ACHN (cell line): ENCODE results near the gene MVB12B.

ENCODE experiments used
- DNase-seq: peaks from one replicate; pipeline ENCODE4 v3.0.0-alpha.2; 2015
- in situ Hi-C: cut with HindIII; loops from 2 replicates; pipeline ENCODE4 v1.10.0; 2017; ENCODE audit warnings: low sequenced_read_pairs, low pct_ligation_motif_present, low pct_unique_long_range_greater_than_20kb

MVB12B gene

DNA sequence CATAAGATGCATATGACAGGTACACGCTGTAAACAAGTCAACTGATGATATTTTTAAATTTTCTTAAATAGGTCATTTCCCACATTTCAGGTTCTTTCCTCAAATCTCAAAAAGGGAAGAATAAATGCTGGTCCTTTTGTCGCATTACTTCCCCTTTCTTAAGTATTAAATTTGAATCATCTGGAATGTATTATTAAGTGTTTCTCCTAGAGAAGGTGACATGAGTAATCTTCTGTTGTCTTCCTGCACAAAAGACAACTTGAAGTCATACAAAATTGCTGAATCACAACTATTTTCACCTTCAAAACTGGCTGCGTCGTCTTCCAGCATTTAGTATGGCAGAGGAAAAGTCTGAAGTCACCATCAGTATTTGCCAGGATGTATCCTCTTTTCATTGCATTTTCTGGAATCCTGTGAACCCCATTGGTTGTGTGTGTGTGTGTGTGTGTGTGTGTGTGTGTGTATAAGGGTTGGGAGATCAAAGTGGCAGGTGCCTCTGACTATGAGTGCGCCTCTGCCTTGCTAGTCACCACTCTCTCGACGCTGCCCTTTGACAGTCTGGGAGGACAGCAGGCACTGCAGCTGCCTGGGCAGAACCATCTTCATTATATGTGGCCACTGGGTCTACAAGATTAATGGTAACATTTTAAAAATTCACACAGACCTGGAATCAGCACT is 86.9 kb downstream of the MVB12B start:
- in situ Hi-C loops = no loop called here
- no peak for DNase-seq

DNA sequence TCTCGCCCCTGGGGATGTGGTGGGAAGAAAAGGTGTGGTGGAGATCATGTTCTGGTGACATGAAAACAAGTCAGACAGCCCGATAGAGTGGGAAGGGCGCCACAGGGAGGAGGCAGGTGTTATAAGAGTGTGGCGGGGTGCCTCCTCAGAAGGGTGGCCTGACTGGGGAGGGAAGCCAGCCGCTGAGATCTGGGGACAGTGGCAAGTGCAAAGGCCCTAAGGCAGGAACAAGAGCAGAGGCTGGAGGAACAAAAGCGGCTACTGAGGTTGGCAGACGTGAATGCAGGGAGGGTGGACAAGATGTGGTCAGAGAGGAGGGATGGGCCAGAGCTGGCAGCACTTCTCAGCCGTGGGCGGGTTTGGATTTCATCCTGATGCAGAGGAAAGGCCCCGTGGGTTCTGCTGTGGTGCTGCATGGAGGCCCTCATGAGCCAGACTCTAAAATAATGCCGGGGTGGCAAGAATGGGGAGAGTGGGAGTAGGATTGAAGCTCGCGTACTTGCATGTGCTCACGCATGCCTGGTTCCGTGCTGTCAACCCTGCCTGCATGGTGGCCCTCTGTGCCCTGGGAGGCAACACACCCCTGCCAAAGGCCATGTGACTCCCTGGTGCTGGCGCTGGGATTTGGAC is 89.2 kb downstream of the MVB12B start:
- DNase-seq = no peak
- in situ Hi-C loops = no loop called here

DNA sequence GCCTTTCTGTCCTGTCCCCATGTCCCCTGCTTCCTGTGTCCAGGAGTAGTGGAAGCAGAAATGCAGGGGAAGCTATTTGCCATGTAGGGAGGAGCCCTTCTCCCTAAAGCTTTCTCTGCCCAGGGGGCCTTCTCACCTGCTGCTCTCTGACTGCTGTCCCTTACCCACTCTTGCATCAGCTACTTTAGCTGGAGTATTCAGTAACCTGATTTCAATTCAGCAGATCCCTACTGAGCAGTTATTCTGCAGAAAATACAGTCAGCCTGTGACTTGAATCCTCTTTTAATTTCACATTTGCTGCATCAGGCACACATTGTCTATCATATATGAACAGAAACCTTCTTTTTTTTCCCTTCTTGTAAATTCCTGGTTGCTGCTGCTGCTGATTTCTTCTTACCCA is 90.4 kb downstream of the MVB12B start:
- in situ Hi-C loops = no loop called here
- DNase-seq = no peak

GRCh38 chr9:126417684-126418083 is 91.1 kb downstream of the MVB12B start:
- in situ Hi-C loops = no loop called here
- no peak for DNase-seq

DNA sequence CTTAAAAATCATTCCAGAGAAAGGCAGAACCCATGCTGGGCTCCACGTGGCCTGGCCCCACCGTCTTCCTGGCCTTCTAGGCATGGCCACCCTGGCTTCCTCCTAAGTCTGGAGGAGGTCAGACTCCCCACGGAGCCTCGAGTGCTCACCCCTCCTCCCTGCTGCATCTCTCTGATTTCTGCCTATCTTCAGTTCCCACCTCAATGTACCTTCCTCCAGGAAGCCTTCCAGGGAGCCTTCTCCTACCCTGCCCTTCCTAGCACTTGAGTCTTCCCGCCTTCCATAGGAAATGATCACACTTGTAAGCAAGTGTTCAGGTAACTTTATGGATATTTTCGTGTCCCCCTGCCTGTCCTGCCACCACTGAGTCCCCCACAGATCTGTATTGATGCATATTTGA is 92.0 kb downstream of the MVB12B start:
- DNase-seq = no peak
- in situ Hi-C loops = no loop called here

- DNase-seq = no peak
- in situ Hi-C loops = no loop called here
Observed at GRCh38 chr9:126419475-126419874, 92.8 kb downstream of the MVB12B start.

DNA sequence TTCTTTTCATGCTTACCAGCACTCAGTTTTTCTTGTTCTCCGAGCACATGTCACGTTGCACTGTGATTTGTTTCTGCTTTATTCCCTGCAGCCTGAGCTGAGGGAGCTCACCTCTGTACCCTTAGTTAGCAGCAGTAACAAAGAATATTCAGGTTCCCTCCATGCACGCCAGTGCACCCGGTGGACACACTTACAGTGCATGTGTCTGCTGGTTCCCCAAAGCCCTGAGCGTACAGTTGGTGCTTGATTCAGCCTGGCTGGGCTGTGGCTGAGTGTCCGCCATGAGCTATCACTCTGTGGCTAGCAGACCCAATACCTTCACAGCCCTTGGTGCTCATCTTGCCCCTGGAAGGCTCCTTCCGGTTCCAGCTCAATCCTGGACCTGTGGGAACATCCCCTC is 93.5 kb downstream of the MVB12B start:
- in situ Hi-C loops = no loop called here

DNA sequence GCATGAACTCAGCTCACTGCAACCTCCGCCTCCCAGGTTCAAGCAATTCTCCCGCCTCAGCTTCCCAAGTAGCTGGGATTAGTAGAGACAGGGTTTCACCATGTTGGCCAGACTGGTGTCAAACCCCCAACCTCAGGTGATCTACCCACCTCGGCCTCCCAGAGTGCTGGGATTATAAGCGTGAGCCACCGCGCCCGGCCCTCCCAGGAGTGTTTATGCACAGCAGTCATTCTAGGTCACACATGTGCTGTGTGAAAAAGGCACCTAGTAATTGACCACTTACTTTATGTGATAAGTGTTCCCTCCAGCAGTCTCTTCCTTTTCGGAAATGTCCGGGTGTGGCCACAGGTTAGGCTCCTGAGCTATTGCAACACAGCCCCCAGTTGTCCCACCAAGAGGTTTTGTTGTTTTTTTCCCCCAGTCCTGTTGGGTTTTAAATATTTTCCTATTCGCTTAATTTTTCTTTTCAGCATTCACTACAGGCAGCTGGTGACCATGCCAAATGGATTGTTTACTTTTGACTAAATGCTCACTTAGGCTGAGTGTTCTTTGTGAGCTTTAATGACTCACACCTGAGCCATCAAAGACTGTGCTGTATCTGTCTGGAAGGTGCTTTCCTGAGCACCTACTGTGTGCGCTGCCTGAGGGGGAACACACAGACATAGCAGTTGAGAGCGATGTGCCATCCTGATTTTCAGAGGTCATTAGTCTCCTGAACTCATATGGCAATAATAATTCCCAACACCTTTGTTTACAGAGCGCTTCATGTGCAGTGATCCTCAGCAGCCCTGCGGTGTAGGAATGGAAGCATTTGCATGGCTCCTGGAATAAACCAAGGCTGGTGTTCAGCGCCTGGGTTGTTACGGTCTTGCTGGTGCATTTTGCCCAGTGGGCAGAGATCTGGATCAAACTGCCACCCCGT is 94.3 kb downstream of the MVB12B start:
- in situ Hi-C loops = no loop called here
- no peak for DNase-seq

More for the DNA sequence above, 93.5 kb downstream of the MVB12B start:
- no peak for DNase-seq

GRCh38 chr9:126421567-126422428 is 95.2 kb downstream of the MVB12B start:
- in situ Hi-C loops = no loop called here
- DNase-seq = no peak

DNA sequence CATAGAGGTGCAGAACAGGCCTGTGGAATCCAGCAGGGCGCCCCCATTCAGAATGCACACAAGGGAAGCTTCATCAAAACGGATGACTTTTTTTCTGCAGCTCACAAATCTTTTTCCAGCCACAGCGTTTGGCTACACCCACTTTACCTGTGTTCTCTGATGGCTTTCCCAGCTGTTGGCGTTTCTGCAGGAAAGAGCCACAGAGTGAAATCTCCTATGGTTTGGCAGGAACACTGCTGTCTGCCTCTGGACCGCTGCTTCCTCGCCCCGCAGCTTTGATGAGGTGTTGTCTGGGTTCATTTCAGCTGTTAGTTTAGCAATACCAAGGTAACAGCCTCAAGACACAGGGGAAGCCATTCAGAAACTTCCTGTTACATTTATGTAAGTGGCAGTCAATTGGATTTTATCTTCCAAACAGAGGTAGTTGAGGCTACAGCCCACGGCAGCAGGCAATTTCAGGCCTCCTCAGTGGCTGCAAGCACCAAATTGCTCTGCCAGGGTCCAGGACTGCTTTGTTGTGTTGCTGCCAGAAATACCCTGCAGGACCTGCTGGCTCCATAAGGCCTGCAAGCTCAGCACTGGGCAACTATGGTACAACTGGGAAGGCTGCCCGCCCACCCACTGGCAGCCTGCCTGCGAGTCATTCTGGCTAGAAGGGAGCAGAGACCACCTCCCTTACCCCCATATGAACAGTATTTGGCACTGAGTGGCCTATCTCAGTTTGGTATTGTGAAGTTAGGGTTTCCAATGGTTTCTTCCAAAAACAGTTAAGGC is 96.7 kb downstream of the MVB12B start:
- no peak for DNase-seq

GRCh38 chr9:126423916-126424185 is 97.2 kb downstream of the MVB12B start:
- no peak for DNase-seq
- in situ Hi-C loops = no loop called here

More for the DNA sequence above, 96.7 kb downstream of the MVB12B start:
- in situ Hi-C loops = no loop called here

GRCh38 chr9:126424511-126424910 is 97.9 kb downstream of the MVB12B start:
- in situ Hi-C loops = no loop called here
- no peak for DNase-seq

GRCh38 chr9:126428534-126429175 is 102.0 kb downstream of the MVB12B start:
- in situ Hi-C loops = no loop called here
- no peak for DNase-seq

GRCh38 chr9:126429190-126429589 is 102.6 kb downstream of the MVB12B start:
- in situ Hi-C loops = no loop called here

GRCh38 chr9:126430124-126430523 is 103.5 kb downstream of the MVB12B start:
- DNase-seq = no peak
- in situ Hi-C loops = no loop called here

More at GRCh38 chr9:126429190-126429589, 102.6 kb downstream of the MVB12B start:
- DNase-seq = no peak

- in situ Hi-C loops = no loop called here
Observed at GRCh38 chr9:126431077-126431742, 104.6 kb downstream of the MVB12B start.

DNA sequence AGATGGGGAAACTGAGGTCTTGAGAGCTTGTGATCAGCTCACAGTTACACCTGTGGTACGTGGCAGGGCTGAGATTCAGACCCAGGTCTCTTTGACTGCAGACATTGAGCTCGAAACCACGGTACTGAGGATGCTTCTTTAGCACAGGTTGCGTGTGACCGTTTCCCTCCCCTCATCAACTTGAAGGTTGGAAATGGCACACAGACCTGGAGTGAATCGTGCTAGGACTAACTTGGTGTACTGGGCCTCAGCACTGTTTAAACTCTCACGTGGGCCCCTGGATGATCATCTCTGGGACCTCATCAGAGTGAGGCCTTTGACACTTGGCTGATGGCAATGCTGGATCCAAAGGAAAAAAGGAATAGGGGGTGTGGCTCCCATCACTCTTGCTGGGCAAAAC is 106.0 kb downstream of the MVB12B start:
- DNase-seq = no peak
- in situ Hi-C loops = no loop called here

More at GRCh38 chr9:126431077-126431742, 104.6 kb downstream of the MVB12B start:
- DNase-seq = no peak
